ENCODE results near the gene LRRC1. TPM values are rescaled to one million over a fixed set of nuclear protein-coding genes. Genes with fewer than 3 reads are reported as not detected.

LRRC1 gene
- total and polyA plus RNA-seq, 2 donors (not counting 3 experiments of a cell fraction or from before 2014, with no cell fraction given), result 5.6 to 11.7 TPM

DNA sequence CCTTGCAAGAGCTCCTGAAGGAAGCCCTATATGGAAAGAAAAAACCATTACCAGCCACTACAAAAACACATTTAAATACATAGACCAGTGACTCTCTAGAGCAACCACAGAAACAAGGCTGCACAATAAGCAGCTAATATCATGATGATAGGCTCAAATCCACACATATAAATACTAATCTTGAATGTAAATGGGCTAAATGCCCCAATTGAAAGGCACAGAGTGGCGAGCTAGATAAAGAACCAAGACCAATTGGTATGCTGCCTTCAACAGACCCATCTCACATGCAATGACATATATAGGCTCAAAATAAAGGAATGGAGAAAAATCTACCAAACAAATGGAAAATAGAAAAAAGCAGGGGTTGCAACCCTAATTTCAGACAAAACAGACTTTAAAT, 153.0 kb downstream of the LRRC1 start:
- Histone ChIP-seq H3K36me3 (ENCODE audit: control insufficient read depth in 2 of 2, extremely low read depth in 1 of 2, insufficient read depth in 2 of 2, low read length in 2 of 2) (no peaks in the 10 kb centered on the region), H3K4me2 (ENCODE audit: insufficient read depth, low read length) (no peak overlapping the region), H2AFZ (ENCODE audit: low read depth, low read length) (no peak overlapping the region), H3K4me1 (ENCODE audit: control insufficient read depth, extremely low read depth, insufficient read depth, low read length) (peaks cover 6% of the 10 kb centered on the region), H3K27ac (ENCODE audit: insufficient read depth, low read depth, low read length) (no peak overlapping the region), H3K9me1 (replicated peaks; ENCODE audit: control insufficient read depth, extremely low read depth, insufficient read depth, low read length) (no peaks in the 10 kb centered on the region), H3K79me2 (ENCODE audit: control insufficient read depth, insufficient read depth, low read length) (no peaks in the 10 kb centered on the region), H3K4me3 (replicated peaks in 1 of 3; ENCODE audit: insufficient read depth in 1 of 3, low read depth in 1 of 3, low read length in 3 of 3) (no peak overlapping the region), H4K20me1 (replicated peaks; ENCODE audit: control insufficient read depth, extremely low read depth, insufficient read depth, low read length) (no peaks in the 10 kb centered on the region), H3K9ac (replicated peaks; ENCODE audit: extremely low read depth, insufficient read depth, low read length) (no peak overlapping the region), H3K9me3 (replicated peaks; ENCODE audit: control insufficient read depth, insufficient read depth, low read length) (no peaks in the 10 kb centered on the region), H3K27me3 (ENCODE audit: control insufficient read depth in 2 of 2, insufficient read depth in 2 of 2, low read length in 2 of 2) (no peaks in the 10 kb centered on the region)
- ChIA-PET CTCF (interaction anchor here (2.1 to 2.6 kb wide), 3 partner anchors 9 to 220 kb away, joined by 6 to 16 read pairs (median 7); no protein-coding TSS in a partner anchor), POLR2A (no interaction called here)
- no TSS peak for BruUV-seq (replicated peaks)
- intact Hi-C loops (cut with micrococcal nuclease) (no loop called here), dilution Hi-C loops (cut with MboI; ENCODE audit: extremely low pct_ligation_motif_present, low sequenced_read_pairs) (no loop called here)
- no peak for TF ChIP-seq POLR2AphosphoS5 (IDR thresholded peaks at IDR 0.05; ENCODE audit: insufficient read depth, low read depth, low read length)
- TF ChIP-seq, protein P1, sequence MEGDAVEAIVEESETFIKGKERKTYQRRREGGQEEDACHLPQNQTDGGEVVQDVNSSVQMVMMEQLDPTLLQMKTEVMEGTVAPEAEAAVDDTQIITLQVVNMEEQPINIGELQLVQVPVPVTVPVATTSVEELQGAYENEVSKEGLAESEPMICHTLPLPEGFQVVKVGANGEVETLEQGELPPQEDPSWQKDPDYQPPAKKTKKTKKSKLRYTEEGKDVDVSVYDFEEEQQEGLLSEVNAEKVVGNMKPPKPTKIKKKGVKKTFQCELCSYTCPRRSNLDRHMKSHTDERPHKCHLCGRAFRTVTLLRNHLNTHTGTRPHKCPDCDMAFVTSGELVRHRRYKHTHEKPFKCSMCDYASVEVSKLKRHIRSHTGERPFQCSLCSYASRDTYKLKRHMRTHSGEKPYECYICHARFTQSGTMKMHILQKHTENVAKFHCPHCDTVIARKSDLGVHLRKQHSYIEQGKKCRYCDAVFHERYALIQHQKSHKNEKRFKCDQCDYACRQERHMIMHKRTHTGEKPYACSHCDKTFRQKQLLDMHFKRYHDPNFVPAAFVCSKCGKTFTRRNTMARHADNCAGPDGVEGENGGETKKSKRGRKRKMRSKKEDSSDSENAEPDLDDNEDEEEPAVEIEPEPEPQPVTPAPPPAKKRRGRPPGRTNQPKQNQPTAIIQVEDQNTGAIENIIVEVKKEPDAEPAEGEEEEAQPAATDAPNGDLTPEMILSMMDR (IDR thresholded peaks at IDR 0.05; ENCODE audit: extremely low read depth in 1 of 2, insufficient read depth in 1 of 2, low read depth in 1 of 2, low read length in 2 of 2), result no peak
- no peak for TF ChIP-seq EZH2 (IDR thresholded peaks at IDR 0.05; ENCODE audit: borderline replicate concordance, low read depth, low read length, severe bottlenecking)
- TF ChIP-seq FOS (IDR thresholded peaks at IDR 0.05; ENCODE audit: borderline replicate concordance, insufficient read depth, low read length), result no peak
- no peak for TF ChIP-seq MYC (IDR thresholded peaks at IDR 0.05; ENCODE audit: low read depth, low read length)
- no peak for TF ChIP-seq JUN (IDR thresholded peaks at IDR 0.05; ENCODE audit: borderline replicate concordance, insufficient read depth, insufficient read length, low read depth)
- no peak for TF ChIP-seq POLR2A (IDR thresholded peaks at IDR 0.05; ENCODE audit: low read depth, low read length)
- TF ChIP-seq GATA2 (IDR thresholded peaks at IDR 0.05; ENCODE audit: insufficient read depth, insufficient read length, low read depth, low read length), result no peak
- TF ChIP-seq, protein P2, sequence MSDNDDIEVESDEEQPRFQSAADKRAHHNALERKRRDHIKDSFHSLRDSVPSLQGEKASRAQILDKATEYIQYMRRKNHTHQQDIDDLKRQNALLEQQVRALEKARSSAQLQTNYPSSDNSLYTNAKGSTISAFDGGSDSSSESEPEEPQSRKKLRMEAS (IDR thresholded peaks at IDR 0.05; ENCODE audit: insufficient read depth, insufficient read length), result no peak
- FAIRE-seq (no peak), DNase-seq (ENCODE audit: low read depth, low spot score) (no peak)
